ENCODE results near the gene CEP55.

- no peak for TF ChIP-seq POLR2A (IDR thresholded peaks at IDR 0.05; ENCODE audit: low read length)
- TF ChIP-seq GATA1 (IDR thresholded peaks at IDR 0.05; ENCODE audit: low read depth, low read length), result no peak
Observed at GRCh38 chr10:93554316-93554663, 57.9 kb downstream of the CEP55 start.

All from erythroblast (primary cell).